Fibroblast of peridontal ligament (primary cell): ENCODE measurements around the gene PODXL.
"Not testable (repeated sequence)": the region's sequence is repeated elsewhere in the genome, so short reads cannot be mapped to it uniquely, and the experiment has no call there.

Experiments
- DNase-seq: peaks from one replicate; pipeline ENCODE4 v3.0.0-alpha.2; 2010; ENCODE audit errors: extremely low read depth

Gene PODXL

GRCh38 chr7:131494182-131494581 lies 62.2 kb downstream of the PODXL start:
- DNase-seq = no peak

GRCh38 chr7:131493581-131493980 lies 62.8 kb downstream of the PODXL start:
- peak; percentile 36 for DNase-seq

- DNase-seq = no peak
Observed at GRCh38 chr7:131493081-131493480, 63.3 kb downstream of the PODXL start.

- DNase-seq = no peak
Observed at GRCh38 chr7:131489881-131490280, 66.5 kb downstream of the PODXL start.

- no peak for DNase-seq
Observed at GRCh38 chr7:131489196-131489595, 67.2 kb downstream of the PODXL start.

GRCh38 chr7:131488361-131488760 lies 68.1 kb downstream of the PODXL start:
- DNase-seq = no peak

- no peak for DNase-seq
Observed at GRCh38 chr7:131487217-131487616, 69.2 kb downstream of the PODXL start.

- no peak for DNase-seq
Observed at GRCh38 chr7:131486346-131486745, 70.1 kb downstream of the PODXL start.

GRCh38 chr7:131483586-131483985 lies 72.8 kb downstream of the PODXL start:
- no peak for DNase-seq

- no peak for DNase-seq
Observed at GRCh38 chr7:131482800-131483199, 73.6 kb downstream of the PODXL start.

- no peak for DNase-seq
Observed at GRCh38 chr7:131480384-131481315, 75.8 kb downstream of the PODXL start.

GRCh38 chr7:131476740-131477139 lies 79.7 kb downstream of the PODXL start:
- no peak for DNase-seq

GRCh38 chr7:131471250-131472004 lies 85.0 kb downstream of the PODXL start:
- DNase-seq = no peak

- DNase-seq = no peak
Observed at GRCh38 chr7:131467788-131468187, 88.6 kb downstream of the PODXL start.

GRCh38 chr7:131466735-131467365 lies 89.6 kb downstream of the PODXL start:
- DNase-seq = no peak

GRCh38 chr7:131462715-131463114 lies 93.7 kb downstream of the PODXL start:
- not testable (repeated sequence) for DNase-seq

- no peak for DNase-seq
Observed at GRCh38 chr7:131462059-131462458, 94.4 kb downstream of the PODXL start.

GRCh38 chr7:131459256-131459655 lies 97.2 kb downstream of the PODXL start:
- DNase-seq = no peak

- DNase-seq = no peak
Observed at GRCh38 chr7:131456338-131456737, 100.1 kb downstream of the PODXL start.

- DNase-seq = no peak
Observed at GRCh38 chr7:131455546-131455945, 100.9 kb downstream of the PODXL start.

- no peak for DNase-seq
Observed at GRCh38 chr7:131455001-131455400, 101.4 kb downstream of the PODXL start.

GRCh38 chr7:131454498-131454897 lies 101.9 kb downstream of the PODXL start:
- DNase-seq = no peak
